HG03045 (cell line): Measurements from ENCODE around the gene SLC25A38.

Experiments
- ATAC-seq: cut with Tn5 transposase; IDR thresholded peaks from one replicate; pipeline ENCODE4 v1.9.1; 2021; ENCODE audit warnings: mild to moderate bottlenecking, moderate library complexity; ENCODE audit not compliant: unreplicated experiment

SLC25A38 gene

GRCh38 chr3:39428745-39429201 is 45.6 kb downstream of the SLC25A38 start:
- ATAC-seq = no peak

GRCh38 chr3:39429466-39429865 is 46.3 kb downstream of the SLC25A38 start:
- ATAC-seq = no peak

GRCh38 chr3:39432342-39432741 is 49.2 kb downstream of the SLC25A38 start:
- no peak for ATAC-seq

GRCh38 chr3:39433642-39434041 is 50.5 kb downstream of the SLC25A38 start:
- ATAC-seq = no peak

GRCh38 chr3:39434574-39434973 is 51.4 kb downstream of the SLC25A38 start:
- no peak for ATAC-seq

- ATAC-seq = no peak
Measured at GRCh38 chr3:39435006-39435748, 52.0 kb downstream of the SLC25A38 start.

- no peak for ATAC-seq
Measured at GRCh38 chr3:39438880-39439279, 55.7 kb downstream of the SLC25A38 start.

GRCh38 chr3:39440316-39440715 is 57.1 kb downstream of the SLC25A38 start:
- ATAC-seq = no peak

GRCh38 chr3:39443530-39443929 is 60.4 kb downstream of the SLC25A38 start:
- no peak for ATAC-seq

GRCh38 chr3:39445927-39446326 is 62.8 kb downstream of the SLC25A38 start:
- no peak for ATAC-seq

GRCh38 chr3:39446444-39446843 is 63.3 kb downstream of the SLC25A38 start:
- no peak for ATAC-seq
